Measurements from ENCODE around the gene SLPI. TPM values are rescaled to one million over a fixed set of nuclear protein-coding genes. Genes with fewer than 3 reads are reported as not detected.
A peak's percentile ranks its signal among the peaks of the same experiment; 100 is the strongest.

The SLPI gene
- total and polyA plus RNA-seq, 10 of the 15 experiments (the other 5 are each of a cell fraction or from before 2014, with no cell fraction given), result 0.56 to 1.4 TPM; not detected in 8

- TF ChIP-seq EGR1 (IDR thresholded peaks at IDR 0.05; ENCODE audit: borderline replicate concordance in 1 of 2, low read depth in 2 of 2, low read length in 2 of 2) (no peak), SREBF2 (IDR thresholded peaks at IDR 0.05; ENCODE audit: low read length) (no peak), SUZ12 (IDR thresholded peaks at IDR 0.05; ENCODE audit: unreplicated experiment) (no peak), SPI1 (IDR thresholded peaks at IDR 0.05; ENCODE audit: borderline replicate concordance, insufficient read depth, low read depth, low read length) (no peak), RELA (IDR thresholded peaks at IDR 0.05; ENCODE audit: borderline replicate concordance, partially characterized antibody) (no peak), SP1 (IDR thresholded peaks at IDR 0.05; ENCODE audit: low read depth, low read length) (no peak), ETV6 (conservative IDR thresholded peaks at IDR 0.05 in 1 of 2, IDR thresholded peaks at IDR 0.05 in 1 of 2; ENCODE audit: borderline replicate concordance in 1 of 2, low read depth in 1 of 2) (no peak)
Observed at GRCh38 chr20:45212836-45213235, 41.5 kb downstream of the SLPI start (continued).

DNA sequence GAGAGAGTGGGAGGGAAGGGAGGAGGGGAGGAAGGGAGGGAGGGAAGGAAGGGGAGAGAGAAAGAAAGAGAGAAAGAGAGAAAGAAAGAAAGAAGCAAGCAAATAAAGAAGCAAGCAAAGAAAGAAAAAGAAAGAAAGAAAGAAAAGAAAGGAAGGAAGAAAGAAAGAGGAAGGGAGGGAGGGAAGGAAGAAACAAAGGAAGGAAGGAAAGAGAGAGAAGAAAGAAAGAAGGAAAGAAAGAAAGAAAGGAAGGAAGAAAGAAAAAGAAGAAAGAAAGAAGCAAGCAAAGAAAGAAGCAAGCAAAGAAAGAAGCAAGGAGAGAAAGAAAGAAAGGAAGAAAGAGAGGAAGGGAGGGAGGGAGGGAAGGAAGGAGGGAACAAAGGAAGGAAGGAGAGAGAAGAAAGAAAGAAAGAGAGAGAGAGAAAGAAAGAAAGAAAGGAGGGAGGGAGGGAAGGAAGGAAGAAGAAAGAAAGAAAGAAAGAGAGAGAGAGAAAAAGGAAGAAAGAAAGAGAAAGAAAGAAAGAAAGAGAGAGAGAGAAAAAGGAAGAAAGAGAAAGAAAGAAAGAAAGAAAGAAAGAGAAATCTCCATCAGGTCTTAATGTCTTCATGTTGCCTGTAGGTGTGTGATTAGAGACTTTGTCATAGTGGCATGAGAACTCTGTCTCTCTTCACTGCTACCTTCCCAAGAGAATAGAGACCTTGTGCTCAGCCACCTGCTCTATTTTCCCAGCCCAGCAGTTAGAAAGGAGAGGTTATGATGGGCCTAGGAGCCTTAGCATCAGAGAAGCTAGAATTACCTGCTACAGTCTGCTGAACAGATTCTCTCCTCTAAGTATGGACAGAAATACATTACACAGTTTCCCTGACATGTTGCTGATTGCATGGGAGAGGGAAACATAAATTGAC, 42.5 kb downstream of the SLPI start:
- ChIA-PET CTCF (no interaction called here), POLR2A (no interaction called here), SMC1A (ENCODE audit: uncharacterized antibody, unreplicated experiment) (no interaction called here), RAD21 (ENCODE audit: unreplicated experiment) (no interaction called here)
- no peak for FAIRE-seq
- Histone ChIP-seq H3K4me2 (ENCODE audit: control insufficient read depth, insufficient read depth) (no peak overlapping the region), H3K9ac (ENCODE audit: control insufficient read depth, insufficient read depth, low read length) (no peak overlapping the region), H3K36me3 (ENCODE audit: control insufficient read depth in 2 of 2, insufficient read depth in 2 of 2, low read length in 1 of 2) (no peaks in the 10 kb centered on the region), H4K20me1 (ENCODE audit: control insufficient read depth, insufficient read depth) (no peaks in the 10 kb centered on the region), H3K9me3 (replicated peaks; ENCODE audit: control insufficient read depth, insufficient read depth, low read length) (no peaks in the 10 kb centered on the region), H3K79me2 (ENCODE audit: control insufficient read depth, insufficient read depth, low read length) (no peaks in the 10 kb centered on the region), H2AFZ (ENCODE audit: control insufficient read depth, low read depth, low read length) (no peak overlapping the region), H3K4me3 (no peak overlapping the region), H3K27me3 (replicated peaks in 1 of 2; ENCODE audit: control insufficient read depth in 2 of 2, insufficient read depth in 2 of 2, low read length in 1 of 2) (peaks cover 0 to 5% of the 10 kb centered on the region in 2 experiments; a peak in 1 of 4 replicates), H3K4me1 (ENCODE audit: control insufficient read depth, insufficient read depth, low read length) (no peaks in the 10 kb centered on the region), H3K27ac (ENCODE audit: control insufficient read depth, insufficient read depth) (no peak overlapping the region)
- in situ Hi-C loops (cut with MboI), result no loop called here
- TF ChIP-seq MEF2B (IDR thresholded peaks at IDR 0.05; ENCODE audit: partially characterized antibody, poor library complexity, severe bottlenecking) (peak; percentile 75), SP1 (IDR thresholded peaks at IDR 0.05; ENCODE audit: low read depth, low read length) (no peak)
- intact Hi-C loops (cut with micrococcal nuclease; ENCODE audit: unreplicated experiment), result no loop called here
- BruUV-seq (replicated peaks), result no TSS peak
- no peak for ATAC-seq
- no peak for DNase-seq (ENCODE audit: low read depth, low spot score)
